GM12864 (cell line): Measurements from ENCODE around the gene SYNGAP1.
A peak's percentile ranks its signal among the peaks of the same experiment; 100 is the strongest.

Source experiments
- DNase-seq: peaks from one replicate; pipeline ENCODE4 v3.0.0-alpha.2; 2011; ENCODE audit warnings: low read depth
- H3K4me3 ChIP-seq: 2 replicates; pipeline ENCODE4 v1.5.1; 2011; ENCODE audit warnings: mild to moderate bottlenecking, low read depth, low read length, control low read depth
- CTCF ChIP-seq: IDR thresholded peaks from 2 replicates; pipeline ENCODE4 v1.5.1; 2011; ENCODE audit warnings: low read depth, mild to moderate bottlenecking, moderate library complexity, low read length, control low read depth, inconsistent platforms; ENCODE audit errors: missing control alignments

The SYNGAP1 gene

DNA sequence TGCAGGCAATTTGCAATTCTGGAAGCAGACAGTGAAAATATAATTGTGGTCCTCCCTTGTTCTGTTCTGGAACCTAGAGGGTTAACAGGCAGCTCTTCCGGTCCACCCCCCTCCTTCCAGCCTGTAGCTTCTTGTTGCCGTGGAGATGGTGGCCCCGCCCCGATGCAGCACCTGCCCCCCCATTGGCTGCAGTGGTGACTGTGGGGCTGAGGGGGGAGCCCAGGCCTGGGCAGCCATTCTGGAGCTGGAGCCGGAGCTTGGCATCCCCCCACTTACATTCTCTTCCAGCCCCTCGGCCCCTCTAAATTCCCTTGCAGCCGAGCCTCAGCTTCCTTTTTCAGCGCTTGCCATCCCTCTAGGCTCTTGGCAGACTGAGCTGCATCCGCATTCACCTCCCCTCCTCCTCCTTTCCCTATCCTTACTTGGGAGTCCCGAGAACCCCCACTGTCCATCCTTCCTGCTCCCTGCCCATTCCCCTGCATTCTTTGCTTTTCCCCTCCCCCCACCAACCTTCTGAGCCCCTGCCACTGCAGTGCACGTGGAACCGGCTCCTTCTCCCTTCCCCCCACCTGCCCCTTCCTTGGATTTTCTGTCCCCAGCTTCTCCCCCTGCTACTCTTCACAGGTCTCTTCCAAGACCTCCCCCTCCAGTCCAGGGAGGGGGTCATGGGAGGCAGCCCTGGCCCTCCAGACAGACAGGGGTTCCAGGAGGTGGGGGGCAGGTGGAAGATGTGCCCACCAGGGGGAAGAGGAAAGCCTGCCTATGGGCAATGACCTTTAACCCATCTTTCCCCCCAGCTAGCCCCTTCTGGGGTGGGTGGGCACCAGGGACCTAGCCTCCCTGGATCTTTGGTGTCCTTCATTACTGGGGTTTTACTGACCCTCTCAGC lies 11.4 kb downstream of the SYNGAP1 start:
- no peak for TF ChIP-seq CTCF
- H3K4me3 ChIP-seq = peak overlapping the region; percentile 19
- DNase-seq = no peak

DNA sequence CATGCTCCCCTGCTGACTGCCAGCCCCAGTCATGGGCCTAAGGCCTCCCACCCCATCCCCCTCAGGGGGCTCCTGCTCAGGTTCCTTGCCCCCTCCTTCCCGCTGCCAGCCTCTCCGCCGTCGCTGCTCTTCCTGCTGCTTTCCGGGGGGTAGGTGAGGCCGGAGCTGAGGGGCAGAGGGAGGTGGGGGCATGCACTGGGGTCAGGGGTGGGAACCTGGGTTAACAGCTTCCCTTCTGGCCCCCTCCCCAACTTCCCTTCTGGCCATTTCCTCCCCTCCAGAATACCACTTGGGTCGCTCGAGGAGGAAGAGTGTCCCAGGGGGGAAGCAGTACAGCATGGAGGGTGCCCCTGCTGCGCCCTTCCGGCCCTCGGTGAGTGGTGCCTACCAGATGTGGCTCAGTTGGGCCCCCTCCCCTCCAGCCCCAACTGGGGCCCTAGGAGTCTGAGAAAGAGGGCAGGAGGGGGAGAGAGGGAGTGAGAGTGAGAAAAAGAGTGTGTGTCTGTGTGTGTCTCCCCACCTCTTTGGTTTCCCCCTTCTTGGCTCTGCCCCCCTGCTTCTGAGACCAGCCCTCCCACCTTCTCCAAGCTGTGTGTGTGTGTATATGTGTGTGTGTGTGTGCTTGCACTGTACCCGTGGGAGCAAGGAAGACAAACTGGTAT lies 12.1 kb downstream of the SYNGAP1 start:
- peak overlapping the region; percentile 19; the same call in 1 of the 2 replicates for H3K4me3 ChIP-seq
- no peak for DNase-seq

GRCh38 chr6:33432546-33432945 lies 12.7 kb downstream of the SYNGAP1 start:
- H3K4me3 ChIP-seq = no peak overlapping the region
- no peak for TF ChIP-seq CTCF
- no peak for DNase-seq

More for the DNA sequence above, 12.1 kb downstream of the SYNGAP1 start:
- TF ChIP-seq CTCF = no peak

DNA sequence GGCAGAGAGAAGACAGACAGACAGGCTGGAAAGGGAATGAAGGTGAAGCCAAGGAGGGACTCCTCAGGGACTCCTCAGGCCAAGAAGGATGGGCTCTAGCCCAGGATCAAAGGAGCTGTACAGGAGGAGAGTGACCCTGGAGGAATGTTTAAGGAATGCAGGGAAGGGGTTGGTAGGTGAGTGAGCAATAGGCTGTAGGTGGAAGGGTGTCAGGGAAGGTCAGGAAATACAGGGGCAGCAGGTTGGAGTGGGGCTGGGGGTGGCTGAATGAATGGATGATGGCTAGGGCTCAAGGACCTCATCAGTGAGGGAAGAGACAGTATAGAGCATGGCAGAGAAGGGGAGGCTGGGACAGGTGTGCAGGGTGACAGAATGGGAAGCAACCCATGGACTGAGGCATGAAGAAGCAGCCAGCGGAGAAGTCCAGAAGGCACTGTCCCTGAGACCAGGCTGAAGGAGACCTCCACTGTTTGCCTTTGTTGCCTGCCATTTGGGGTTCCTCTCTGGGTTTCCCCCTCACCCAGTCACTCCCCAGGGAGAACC lies 13.2 kb downstream of the SYNGAP1 start:
- no peak overlapping the region for H3K4me3 ChIP-seq
- no peak for DNase-seq

GRCh38 chr6:33433544-33434191 lies 13.8 kb downstream of the SYNGAP1 start:
- no peak overlapping the region for H3K4me3 ChIP-seq
- TF ChIP-seq CTCF = no peak
- no peak for DNase-seq

More for the DNA sequence above, 13.2 kb downstream of the SYNGAP1 start:
- TF ChIP-seq CTCF = no peak

- H3K4me3 ChIP-seq = no peak overlapping the region
- DNase-seq = no peak
- no peak for TF ChIP-seq CTCF
These were observed 15.1 kb downstream of the SYNGAP1 start for GRCh38 chr6:33434961-33435360.
